Right hindlimb (tissue), 1 donor: ENCODE data around the gene ADRA2C.
"Not testable (repeated sequence)": the region's sequence is repeated elsewhere in the genome, so short reads cannot be mapped to it uniquely, and the experiment has no call there.

Source experiments
- DNase-seq: peaks from one replicate; pipeline ENCODE4 v3.0.0-alpha.2; 2018

Gene ADRA2C

DNA sequence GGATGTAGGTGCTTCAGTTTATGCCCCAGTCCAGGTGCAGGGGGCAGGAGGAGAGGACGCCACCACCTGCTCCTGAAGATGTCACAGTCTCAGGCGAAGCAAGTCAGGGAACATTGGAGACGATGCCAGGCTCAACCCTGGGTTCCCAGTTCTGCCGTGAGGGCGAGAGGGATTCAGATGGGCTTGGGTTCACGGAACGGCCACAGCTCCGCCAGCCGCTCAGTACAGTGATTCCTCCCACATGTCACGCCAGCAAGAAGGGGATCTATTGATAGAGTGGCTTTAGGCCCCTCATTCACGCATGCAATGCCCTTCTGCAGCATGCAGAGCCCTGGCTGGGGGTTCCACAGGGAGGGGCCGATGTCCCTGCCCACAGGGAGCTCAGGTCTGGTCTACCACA is 34.2 kb downstream of the ADRA2C start:
- no peak for DNase-seq

DNA sequence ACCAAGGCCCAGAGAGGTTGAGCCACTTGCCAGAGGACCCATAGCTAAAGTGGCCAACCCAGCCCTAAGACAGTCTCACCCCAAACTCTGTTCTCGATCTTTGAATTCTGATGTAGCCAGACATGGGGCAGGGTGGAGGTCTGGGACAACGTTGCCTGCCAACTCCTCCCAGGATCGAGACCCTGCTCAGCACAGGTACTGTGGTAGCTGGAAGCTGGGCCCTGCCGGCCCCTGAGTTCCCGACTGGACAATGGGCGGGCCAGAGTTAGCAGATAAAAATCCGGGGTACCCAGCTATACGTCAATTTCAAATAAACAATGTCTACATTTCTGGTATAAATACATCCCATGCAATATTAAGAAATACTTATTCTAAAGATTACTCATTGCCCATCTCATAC is 35.3 kb downstream of the ADRA2C start:
- no peak for DNase-seq

DNA sequence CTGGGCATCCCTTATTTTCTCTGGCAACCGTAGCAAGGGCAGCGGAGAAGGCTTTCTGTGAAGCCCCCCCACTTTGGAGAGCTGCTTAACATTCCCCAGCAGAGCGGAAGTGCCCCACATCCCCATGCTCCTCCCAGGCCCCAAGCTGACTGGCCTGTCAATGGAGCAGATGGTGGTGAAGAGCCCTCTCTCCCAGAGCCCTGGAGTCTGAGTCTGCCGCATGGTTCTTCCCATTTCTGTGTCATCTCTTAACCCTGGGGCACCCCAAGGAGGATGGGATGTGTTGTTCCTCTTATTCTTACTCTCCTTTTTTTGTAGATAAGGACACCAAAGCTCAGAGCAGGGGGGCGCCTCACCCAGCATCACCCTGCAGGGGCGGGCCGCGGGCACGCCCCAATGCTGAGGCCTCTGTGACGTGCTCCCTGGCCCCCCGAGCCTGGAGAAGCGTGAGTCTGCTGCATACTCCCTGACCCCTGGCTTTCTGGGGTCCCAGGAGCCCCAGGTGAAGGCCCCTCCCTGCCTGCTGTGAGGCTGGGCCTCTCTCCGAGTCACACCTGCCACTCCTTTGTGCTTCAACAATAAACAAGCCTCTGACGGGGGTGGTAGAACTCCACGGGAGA is 35.9 kb downstream of the ADRA2C start:
- DNase-seq = no peak

DNA sequence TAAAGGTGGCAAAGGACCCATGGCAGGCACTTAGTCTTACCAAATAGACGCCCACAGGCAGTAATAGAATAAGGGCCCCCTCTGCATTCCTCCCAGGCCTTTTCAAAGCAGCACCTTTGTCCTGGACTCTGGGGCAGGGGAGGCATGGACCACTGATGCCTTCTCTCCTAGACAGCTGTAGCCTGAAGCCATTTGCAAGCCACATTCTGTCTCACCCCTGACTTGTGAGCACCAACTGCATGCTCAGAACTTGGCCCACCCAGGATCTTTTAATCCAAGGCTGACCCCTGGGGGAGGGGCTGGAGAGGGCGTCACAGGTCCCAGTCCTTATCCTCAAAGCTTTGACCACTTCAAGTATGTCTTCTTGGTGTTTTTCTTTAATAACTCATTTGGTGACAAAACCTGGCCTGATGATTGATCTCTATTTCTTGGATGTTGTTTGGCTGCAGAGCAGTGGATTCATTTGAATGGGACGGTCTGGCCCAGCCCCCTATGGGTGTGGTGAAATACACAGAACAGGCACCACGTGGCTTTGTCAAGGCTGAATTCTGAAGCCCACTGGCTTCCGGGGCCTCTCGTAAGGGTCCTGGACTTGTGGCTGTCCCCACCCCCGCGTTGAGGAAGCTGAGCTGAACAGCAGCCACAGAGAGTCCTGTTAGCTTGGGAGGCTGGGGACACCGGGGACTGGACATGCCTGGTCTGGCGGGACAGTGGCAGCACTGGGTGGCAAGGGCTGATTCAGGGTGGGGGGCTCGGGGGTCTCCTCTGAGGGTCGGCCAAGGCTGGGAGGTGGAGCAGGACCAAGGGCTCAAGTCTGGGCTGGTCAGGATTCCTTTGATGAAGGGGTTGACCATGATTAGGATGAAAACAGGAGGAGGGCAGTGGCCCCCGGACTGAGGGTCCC is 36.6 kb downstream of the ADRA2C start:
- DNase-seq = no peak

DNA sequence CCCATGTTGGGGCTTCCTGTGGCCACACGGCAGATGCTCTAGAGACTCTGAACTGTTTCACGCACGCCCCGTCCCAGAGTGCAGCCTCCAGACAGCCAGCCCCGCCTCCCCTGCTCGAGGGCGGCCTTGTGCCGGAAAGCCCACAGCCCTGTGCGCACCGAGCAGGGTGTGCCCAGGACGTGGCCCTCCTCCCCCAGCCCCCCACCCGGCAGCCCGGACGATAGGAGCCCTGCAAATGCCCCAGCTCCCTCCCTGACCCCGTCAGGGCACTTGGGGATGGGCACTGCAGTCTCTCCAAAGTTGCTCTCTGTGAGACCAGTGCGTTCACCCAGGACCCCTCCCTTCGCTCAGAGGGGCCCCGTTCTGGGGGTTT is 37.3 kb downstream of the ADRA2C start:
- DNase-seq = no peak

DNA sequence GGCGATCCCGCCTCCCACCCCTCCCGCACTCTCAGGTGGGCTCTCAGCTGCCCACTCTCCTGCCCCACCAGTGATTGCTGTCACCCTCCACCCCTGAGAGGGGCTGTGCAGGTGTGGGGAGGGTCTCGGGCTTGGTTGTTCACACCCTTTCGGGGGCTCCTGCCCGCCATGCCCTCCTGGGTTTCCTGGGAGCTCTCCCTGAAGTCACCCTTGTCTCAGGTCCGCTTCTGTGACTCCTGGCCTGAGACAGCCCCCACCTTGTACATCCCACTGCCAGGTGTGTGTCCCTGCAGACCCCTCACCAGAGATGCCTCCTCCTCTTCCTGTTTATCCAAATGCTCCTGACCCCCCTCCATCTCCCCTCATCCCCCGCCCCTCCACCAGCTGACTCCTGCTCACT is 37.8 kb downstream of the ADRA2C start:
- DNase-seq = no peak

DNA sequence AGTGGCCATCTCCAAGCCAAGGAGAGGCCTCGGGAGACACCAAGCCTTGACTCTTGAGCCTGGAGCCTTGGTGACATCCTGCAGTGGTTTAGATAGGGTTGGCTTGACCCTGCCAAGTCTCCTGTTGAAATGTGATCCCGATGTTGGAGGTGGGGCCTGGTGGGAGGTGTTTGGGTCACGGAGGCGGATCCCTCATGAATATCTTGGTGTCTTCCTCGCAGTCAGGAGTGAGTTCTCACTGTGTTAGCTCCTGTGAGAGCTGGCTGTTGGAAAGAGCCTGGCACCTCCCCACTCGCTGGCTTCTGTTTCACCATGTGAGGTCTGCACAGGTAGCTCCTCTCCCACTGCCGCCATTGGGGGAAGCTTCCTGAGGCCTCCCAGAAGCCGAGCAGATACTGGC is 38.8 kb downstream of the ADRA2C start:
- DNase-seq = no peak

DNA sequence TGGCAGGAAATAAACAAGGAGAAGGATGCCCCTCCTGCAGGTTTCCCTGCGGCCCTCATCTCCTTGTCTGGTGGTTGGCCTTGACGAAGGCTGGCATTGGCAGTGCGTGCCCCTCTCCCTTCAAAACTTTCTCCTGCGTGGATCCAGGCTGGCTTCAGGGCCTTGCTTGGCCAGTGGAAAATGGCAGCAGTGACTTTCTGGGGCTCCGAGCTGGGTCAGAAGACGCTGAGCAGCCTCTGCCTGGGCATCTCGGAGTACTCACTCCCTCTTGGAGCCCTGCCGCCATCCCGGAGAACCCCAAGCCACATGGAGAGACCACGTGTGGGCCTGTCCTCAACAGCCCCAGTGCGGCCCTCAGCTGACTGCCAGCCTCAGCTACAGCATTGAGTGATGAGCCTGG is 39.5 kb downstream of the ADRA2C start:
- no peak for DNase-seq

DNA sequence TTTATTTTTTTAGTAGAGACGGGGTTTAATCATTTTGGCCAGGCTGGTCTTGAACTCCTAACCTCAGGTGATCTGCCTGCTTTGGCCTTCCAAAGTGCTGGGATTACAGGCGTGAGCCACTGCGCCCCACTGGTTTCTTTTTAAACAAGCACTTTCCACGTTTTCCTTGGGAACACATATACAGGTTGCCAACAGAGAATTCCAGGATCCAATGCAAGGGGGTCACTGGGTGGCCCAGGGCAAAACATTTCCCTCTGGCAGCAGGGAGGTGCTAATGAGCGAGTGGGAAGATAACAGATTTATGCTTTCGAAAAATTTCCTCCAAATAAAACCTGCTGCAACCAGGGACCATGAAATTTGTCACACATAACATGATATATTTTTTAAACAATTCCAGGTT is 41.1 kb downstream of the ADRA2C start:
- no peak for DNase-seq

DNA sequence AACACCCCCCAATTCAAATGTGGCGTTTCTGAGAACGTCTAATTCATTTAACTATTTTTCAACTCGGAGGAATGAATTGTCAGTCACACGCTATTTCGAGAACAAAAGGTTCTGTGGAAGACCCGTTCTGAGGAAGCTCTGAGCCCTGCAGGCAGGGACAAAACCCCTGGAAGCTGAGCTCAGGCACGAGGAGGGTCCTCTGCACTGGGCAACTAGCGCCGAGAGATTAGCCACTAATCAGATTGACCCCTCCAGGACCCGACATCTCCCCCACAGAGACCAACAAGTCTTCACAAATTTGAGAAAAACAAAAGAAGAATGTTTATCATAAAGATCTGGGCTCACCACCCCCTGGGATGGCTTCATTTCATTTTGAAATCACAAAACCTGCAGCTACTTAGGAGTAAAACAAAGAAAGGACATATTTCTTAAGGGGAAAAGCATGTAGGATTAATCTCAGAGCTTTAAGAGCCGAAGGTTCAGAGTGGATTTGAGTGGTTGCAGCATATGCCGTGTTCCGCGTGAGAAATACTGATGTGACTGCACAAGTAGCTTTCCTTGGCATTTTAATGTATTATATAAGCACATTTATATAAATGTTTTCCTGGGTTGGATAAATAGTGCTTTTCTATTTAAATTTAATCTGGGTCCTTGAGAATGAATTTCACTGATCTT is 41.8 kb downstream of the ADRA2C start:
- no peak for DNase-seq

DNA sequence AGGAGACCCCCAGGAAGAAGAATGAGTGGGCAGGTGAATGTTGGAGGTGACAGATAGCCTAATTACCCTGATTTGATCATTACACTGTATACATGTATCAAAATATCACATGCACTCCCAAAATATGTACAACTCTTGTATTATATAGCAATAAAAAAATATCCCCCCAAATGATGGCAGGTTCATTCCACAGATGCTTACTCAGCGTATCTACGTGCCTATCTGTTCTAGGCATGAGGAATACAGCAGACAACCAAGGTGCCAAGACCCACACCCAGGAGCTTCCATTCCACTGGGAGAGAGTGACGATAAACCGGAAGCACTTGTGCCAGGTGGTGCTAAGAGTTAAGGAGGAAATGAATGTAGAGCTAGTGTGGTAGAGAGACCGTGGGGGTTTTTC is 42.4 kb downstream of the ADRA2C start:
- DNase-seq = no peak

DNA sequence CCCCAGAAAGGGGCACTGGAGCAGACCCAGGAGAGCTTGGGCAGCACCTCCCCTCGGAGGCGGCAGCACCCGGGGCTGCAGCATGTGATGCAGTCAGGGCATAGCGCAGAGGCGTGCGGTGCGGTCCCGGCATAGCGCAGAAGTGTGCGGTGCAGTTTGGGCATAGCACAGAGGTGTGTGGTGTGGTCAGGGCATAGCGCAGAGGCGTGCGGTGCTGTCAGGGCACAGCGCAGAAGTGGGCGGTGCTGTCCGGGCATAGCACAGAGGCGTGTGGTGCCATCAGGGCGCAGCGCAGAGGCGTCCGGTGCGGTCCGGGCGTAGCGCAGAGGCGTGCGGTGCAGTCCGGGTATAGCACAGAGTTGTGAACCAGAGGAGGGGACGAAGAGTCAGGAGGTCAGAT is 42.8 kb downstream of the ADRA2C start:
- DNase-seq = no peak

DNA sequence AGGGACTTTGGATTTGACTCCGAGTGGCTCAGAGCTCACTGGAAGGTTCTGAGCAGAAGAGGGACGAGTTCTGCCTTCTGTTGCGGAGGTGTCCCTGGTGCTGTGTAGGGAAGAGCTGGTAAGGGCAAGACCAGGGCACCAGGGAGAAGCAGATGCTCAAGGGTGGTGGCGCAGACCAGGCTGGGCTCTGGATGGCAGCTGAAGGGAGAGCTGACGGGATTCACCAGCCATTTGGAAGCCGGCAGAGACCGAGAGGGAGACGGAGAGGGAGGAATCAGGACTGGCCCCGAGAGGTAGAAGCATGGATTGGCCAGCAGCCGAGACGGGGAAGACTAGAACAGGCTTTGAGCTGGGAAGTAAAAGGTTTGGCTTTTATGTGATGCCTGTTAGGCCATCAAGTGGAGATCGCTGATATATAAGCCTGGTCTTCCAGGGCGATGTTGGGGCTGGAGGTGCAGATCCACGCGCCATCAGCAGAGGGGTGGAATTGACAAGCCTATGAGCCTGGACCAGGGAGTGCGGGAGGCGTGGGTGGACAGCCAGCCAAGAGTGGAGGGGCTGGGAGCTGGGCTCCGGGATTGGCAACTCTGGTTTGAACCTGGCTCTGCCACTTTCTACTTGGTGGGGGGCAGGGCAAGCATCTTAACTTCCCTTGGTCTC is 43.4 kb downstream of the ADRA2C start:
- no peak for DNase-seq

DNA sequence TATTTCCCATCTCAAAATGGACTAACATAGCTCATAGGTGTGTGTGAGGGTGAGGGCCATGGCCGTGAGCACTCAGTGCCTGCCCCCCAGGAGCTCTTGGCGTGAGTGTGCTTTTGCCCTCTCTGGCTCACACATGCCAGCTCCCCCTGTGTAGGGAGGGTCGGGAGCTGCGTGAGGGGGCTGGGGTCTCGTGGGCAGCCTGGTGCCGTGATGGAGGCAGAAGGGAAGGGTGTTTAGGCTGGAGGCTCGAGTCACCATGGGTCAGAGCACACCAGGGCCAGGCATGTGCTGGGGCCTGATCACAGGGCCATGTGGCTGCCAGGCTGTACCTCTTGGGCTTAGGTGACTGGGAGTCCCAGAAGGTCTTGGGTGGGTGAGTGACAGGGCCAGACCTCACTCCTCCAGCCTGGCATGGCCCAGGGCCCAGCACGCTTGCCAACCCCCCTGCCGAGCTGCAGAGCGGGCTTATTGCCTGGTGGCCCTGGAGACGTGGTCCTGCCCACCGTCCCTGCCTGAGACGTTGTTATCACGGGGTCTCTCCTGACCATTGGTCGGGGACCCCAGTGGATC is 44.0 kb downstream of the ADRA2C start:
- DNase-seq = no peak

DNA sequence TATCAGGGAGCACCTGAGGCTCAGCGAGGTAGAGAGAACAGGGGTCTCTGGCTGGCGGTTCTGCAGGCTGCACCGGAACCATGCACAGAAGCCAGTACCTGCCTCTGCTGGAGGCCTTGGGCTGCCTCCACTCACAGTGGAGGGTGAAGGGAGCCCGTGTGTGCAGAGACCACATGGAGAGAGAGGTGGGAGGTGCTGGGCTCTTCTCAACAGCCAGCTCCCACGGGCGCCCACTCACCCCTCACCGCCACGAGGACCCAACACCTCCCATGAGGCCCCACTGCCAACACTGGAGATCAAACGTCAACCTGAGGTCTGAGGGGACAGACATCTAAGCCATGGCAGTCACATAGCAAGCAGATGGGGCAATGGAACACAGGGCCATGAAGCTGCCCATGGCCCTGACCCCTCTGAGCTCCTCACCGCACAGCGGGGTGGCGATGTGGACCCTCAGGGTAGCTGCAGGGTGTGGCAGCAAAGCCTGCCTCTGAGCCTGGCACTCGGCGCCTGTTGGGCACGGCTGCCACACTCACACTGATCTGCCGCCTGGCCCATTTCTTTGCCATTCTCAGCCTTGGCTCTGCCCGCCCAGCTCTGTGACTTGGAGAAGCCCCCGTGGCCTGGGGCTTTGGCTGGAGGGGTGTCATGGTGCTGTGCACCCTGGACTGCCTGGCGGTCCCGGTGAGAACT is 44.8 kb downstream of the ADRA2C start:
- DNase-seq = no peak

DNA sequence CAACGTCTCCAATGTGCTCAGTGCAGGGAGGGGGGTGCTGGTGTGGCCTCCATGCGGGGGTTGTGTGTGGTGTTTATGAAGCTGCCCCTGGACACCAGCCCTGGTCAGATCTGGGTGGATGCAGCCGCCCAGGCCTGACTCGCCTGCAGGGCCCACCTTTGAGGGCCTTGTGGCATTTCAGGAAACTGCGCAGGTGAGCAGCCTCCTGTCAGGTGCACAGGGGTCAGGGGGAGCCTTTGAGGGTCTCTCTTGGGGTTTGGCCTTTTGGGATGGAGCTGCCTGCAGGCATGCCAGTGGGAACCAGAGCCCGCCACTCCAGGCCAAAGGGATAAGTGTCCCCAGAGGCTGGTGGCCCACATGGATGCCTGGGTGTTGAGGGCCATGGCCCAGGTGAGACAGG is 45.4 kb downstream of the ADRA2C start:
- no peak for DNase-seq

DNA sequence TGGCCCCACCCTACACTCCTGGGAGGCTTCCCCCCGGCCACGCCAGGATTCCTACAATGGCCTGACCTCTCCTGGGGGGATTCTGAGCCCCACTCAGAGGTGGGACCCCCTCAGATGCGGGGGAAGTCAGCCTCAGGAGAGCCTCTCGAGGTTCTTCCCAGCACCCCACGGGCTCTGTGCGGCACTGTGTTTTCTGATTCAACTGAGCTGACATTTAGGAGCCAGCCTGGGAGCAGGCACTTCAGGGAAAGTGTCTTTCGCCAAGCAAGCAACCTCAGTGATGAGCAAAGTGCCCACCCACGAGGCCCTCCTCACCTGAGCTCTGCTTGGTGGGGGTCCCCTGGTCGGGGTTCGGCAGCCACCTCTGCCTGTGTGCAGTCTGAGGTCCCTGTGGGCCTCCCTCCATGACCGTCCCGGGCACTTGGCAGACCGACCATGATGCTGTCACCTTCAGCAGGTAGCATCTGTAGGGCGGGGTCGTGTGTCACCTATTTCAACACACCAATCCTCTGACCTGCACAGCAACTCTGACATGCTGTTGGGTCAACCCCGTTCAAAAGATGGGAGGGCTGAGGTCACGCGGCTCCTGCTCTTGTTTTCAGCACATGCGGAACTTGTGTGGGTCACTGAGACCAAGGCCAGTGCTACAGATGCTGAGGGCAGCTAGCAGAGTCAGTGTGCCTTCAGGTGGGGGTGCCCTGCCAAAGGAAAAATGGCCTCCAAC is 46.2 kb downstream of the ADRA2C start:
- no peak for DNase-seq

DNA sequence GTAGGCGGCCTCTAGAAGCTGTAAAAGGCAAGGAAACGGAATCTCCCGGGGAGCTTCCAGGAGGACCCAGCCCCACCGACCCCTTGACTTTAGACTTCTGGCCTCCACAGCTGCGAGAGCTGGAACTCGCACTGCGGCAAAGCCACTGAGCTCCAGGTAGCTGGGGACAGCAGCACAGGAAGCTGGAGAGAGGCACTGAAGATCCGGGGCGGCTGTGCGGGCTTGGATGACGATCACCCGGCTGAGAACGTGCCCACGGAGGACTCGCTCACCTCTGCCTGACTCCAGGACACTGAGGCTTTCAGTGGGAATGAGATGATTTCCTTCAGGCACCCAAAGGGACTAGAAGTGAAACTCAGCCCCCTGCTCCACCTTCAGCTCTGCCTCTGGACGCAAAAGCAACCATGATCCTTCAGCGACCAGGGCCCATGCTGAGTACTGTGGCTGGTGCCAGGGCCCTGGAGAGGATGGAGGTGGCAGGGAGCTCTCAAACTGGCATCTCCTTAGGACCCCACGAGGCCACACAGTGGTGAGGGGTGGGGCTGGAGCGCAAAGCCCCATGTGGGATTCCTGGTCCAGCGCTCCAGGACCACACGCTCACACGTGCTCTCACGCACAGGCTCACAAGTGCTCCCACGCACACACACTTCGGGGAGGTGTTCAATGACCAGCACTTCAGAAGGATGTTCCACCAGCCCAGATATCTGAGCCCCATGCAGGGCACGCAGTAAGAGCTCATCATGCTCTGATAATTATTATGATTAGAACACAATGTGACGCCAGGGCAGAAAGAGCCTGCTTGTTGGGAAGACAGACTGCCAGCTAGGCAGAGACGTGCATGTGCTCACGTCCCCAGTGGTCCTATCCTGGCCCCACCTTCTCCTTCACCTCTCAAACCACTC is 47.2 kb downstream of the ADRA2C start:
- DNase-seq = no peak

DNA sequence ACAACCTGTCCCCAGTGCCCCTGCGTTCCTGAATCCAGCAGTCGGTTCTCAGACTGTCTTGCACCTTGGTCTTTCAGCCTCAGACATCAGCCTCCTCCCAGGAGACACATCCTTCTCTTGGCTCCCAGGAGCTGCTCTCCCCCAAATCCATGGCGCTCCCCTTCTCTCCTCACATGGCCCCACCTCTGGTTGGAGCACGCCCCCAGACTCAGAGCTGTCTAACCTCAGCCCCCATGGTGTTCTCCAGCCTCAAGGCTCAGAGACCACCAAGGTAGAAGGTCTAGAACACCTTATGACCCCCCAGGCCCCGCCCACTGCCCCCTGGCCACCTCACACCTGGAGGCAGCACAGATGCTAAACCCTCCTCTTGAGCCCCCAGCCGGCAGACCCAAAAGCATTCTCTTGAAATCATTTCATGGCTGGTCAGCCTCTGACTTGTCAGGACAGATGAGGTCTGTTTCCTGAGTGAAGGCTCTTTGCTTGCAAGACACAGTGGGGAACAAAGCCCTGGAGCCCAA is 47.9 kb downstream of the ADRA2C start:
- no peak for DNase-seq

DNA sequence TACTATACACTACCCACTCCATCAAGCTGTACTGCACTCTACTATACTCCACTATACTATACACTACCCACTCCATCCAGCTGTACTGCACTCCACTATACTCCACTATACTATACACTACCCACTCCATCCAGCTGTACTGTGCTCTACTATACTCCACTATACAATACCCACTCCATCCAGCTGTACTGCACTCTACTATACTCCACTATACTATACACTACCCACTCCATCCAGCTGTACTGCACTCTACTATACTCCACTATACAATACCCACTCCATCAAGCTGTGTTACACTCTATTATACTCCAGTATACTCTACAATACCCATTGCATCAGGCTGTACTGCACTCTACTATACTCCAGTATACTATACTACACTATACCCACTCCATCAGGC is 48.7 kb downstream of the ADRA2C start:
- DNase-seq = not testable (repeated sequence)
